SK-N-SH treated with all-trans-retinoic acid at 6 μM for 48 hours (cell line): ENCODE results near the gene RGS9.

Experiments
- ATAC-seq: fragments of 200-7000 bp; cut with Tn5 transposase; 3 replicates; pipeline ENCODE4 v1.9.1; 2020; ENCODE audit warnings: mild to moderate bottlenecking, moderate library complexity
- BACH2 ChIP-seq: fragments of 250-450 bp; sonication (Bioruptor Pico); IDR thresholded peaks from 2 replicates; pipeline ENCODE4 v1.9.0; 2021; ENCODE audit warnings: mild to moderate bottlenecking, borderline replicate concordance
- CSDC2 ChIP-seq: fragments of 250-450 bp; sonication (Bioruptor Pico); IDR thresholded peaks from 2 replicates; pipeline ENCODE4 v1.5.0; 2020; ENCODE audit warnings: mild to moderate bottlenecking, moderate library complexity
- CSRNP3 ChIP-seq: fragments of 250-450 bp; sonication (Bioruptor Pico); IDR thresholded peaks from 2 replicates; pipeline ENCODE4 v1.5.1; 2021; ENCODE audit warnings: mild to moderate bottlenecking, moderate library complexity
- ESRRG ChIP-seq: fragments of 250-450 bp; sonication (Bioruptor Pico); IDR thresholded peaks from 2 replicates; pipeline ENCODE4 v1.6.1; 2021; ENCODE audit warnings: mild to moderate bottlenecking
- GLIS3 ChIP-seq: fragments of 250-450 bp; sonication (Bioruptor Pico); IDR thresholded peaks from 2 replicates; pipeline ENCODE4 v1.5.0; 2020; ENCODE audit warnings: mild to moderate bottlenecking, moderate library complexity
- ISL1 ChIP-seq: fragments of 250-450 bp; sonication (Bioruptor Pico); IDR thresholded peaks from 2 replicates; pipeline ENCODE4 v2.1.2; 2022; ENCODE audit warnings: mild to moderate bottlenecking, moderate library complexity
- OSR1 ChIP-seq: fragments of 250-450 bp; sonication (Bioruptor Pico); IDR thresholded peaks from 2 replicates; pipeline ENCODE4 v1.8.0; 2022; ENCODE audit warnings: moderate library complexity, mild to moderate bottlenecking, inconsistent platforms
- PATZ1 ChIP-seq: fragments of 250-450 bp; sonication (Bioruptor Pico); IDR thresholded peaks from 2 replicates; pipeline ENCODE4 v1.8.0; 2020; ENCODE audit warnings: mild to moderate bottlenecking, moderate library complexity, borderline replicate concordance
- PPARA ChIP-seq: fragments of 250-450 bp; sonication (Bioruptor Pico); IDR thresholded peaks from 2 replicates; pipeline ENCODE4 v1.5.0; 2020; ENCODE audit warnings: mild to moderate bottlenecking, borderline replicate concordance
- SNAI2 ChIP-seq: fragments of 250-450 bp; sonication (Bioruptor Pico); IDR thresholded peaks from 2 replicates; pipeline ENCODE4 v1.5.0; 2020; ENCODE audit warnings: mild to moderate bottlenecking, moderate library complexity
- TCF4 ChIP-seq: fragments of 250-450 bp; sonication (Bioruptor Pico); IDR thresholded peaks from 2 replicates; pipeline ENCODE4 v1.8.0; 2021; ENCODE audit warnings: mild to moderate bottlenecking, moderate library complexity, borderline replicate concordance
- TOX ChIP-seq: fragments of 250-450 bp; sonication (Bioruptor Pico); IDR thresholded peaks from 2 replicates; pipeline ENCODE4 v1.8.0; 2021; ENCODE audit warnings: mild to moderate bottlenecking, moderate library complexity, borderline replicate concordance
- TSHZ2 ChIP-seq: fragments of 250-450 bp; sonication (Bioruptor Pico); IDR thresholded peaks from 2 replicates; pipeline ENCODE4 v1.5.0; 2020; ENCODE audit warnings: mild to moderate bottlenecking, moderate library complexity
- ZC3H10 ChIP-seq: fragments of 250-450 bp; sonication (Bioruptor Pico); IDR thresholded peaks from 2 replicates; pipeline ENCODE4 v1.5.1; 2021; ENCODE audit warnings: mild to moderate bottlenecking, moderate library complexity
- ZFP3 ChIP-seq: fragments of 250-450 bp; sonication (Bioruptor Pico); IDR thresholded peaks from 2 replicates; pipeline ENCODE4 v1.5.0; 2020; ENCODE audit warnings: mild to moderate bottlenecking, moderate library complexity
- ZFP30 ChIP-seq: fragments of 450-650 bp; formaldehyde crosslinking; IDR thresholded peaks from 2 replicates; pipeline ENCODE4 v1.5.0; 2022; ENCODE audit warnings: mild to moderate bottlenecking, moderate library complexity
- ZNF565 ChIP-seq: fragments of 450-650 bp; formaldehyde crosslinking; conservative IDR thresholded peaks from 2 replicates; pipeline ENCODE4 v1.5.0; 2020; ENCODE audit warnings: low read depth, mild to moderate bottlenecking, moderate library complexity
- ZNF70 ChIP-seq: fragments of 450-650 bp; formaldehyde crosslinking; IDR thresholded peaks from 2 replicates; pipeline ENCODE4 v1.5.0; 2020; ENCODE audit warnings: mild to moderate bottlenecking, moderate library complexity
- ZNF8 ChIP-seq: fragments of 450-650 bp; formaldehyde crosslinking; IDR thresholded peaks from 2 replicates; pipeline ENCODE4 v1.5.0; 2020; ENCODE audit warnings: mild to moderate bottlenecking, moderate library complexity
- TF ChIP-seq, protein P1 (sequence below): fragments of 250-450 bp; sonication (Bioruptor Pico); IDR thresholded peaks from 2 replicates; pipeline ENCODE4 v1.8.0; 2021; ENCODE audit warnings: low read depth, mild to moderate bottlenecking, moderate library complexity, borderline replicate concordance
- TF ChIP-seq, protein P2 (sequence below): fragments of 250-450 bp; sonication (Bioruptor Pico); IDR thresholded peaks from 2 replicates; pipeline ENCODE4 v1.5.1; 2020; ENCODE audit warnings: low read depth, mild to moderate bottlenecking, moderate library complexity

Gene RGS9

GRCh38 chr17:65103431-65103830 is 33.7 kb upstream of the RGS9 start:
- ATAC-seq: no peak

DNA sequence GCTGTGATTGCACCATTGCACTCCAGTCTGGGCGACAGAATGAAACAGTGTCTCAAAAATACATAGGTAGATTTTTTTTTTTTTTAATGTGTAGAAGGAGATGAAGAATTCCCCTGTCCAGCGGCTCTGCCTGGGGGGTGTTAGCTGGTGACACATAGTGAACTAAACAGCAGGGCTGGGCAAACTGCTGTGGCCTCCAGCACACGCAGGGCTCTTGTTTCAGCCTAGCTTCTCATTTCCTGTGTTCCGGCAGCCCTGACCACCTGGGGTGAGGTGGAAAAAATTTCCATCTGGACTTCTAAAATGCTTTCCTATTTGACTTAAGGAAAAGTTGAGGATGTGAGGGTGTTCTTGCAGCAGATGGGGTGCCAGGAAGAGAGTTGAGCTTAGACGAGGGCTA is 33.3 kb upstream of the RGS9 start:
- no peak for ATAC-seq
- TF ChIP-seq PATZ1 (no peak), ZFP3 (CRISPR knock-in tag) (no peak), GLIS3 (no peak), ZFP30 (CRISPR knock-in tag) (no peak), OSR1 (CRISPR knock-in tag) (no peak), SNAI2 (CRISPR knock-in tag) (no peak), ESRRG (CRISPR knock-in tag) (no peak), TOX (CRISPR knock-in tag) (no peak), CSRNP3 (CRISPR knock-in tag) (no peak), CSDC2 (CRISPR knock-in tag) (no peak), PPARA (CRISPR knock-in tag) (no peak)

More at GRCh38 chr17:65103431-65103830, 33.7 kb upstream of the RGS9 start:
- no peak for TF ChIP-seq SNAI2 (CRISPR knock-in tag)
- no peak for TF ChIP-seq ZNF8 (CRISPR knock-in tag)
- no peak for TF ChIP-seq PPARA (CRISPR knock-in tag)
- no peak for TF ChIP-seq TSHZ2 (CRISPR knock-in tag)
- no peak for TF ChIP-seq ZFP30 (CRISPR knock-in tag)
- TF ChIP-seq GLIS3: no peak
- TF ChIP-seq, protein P1, sequence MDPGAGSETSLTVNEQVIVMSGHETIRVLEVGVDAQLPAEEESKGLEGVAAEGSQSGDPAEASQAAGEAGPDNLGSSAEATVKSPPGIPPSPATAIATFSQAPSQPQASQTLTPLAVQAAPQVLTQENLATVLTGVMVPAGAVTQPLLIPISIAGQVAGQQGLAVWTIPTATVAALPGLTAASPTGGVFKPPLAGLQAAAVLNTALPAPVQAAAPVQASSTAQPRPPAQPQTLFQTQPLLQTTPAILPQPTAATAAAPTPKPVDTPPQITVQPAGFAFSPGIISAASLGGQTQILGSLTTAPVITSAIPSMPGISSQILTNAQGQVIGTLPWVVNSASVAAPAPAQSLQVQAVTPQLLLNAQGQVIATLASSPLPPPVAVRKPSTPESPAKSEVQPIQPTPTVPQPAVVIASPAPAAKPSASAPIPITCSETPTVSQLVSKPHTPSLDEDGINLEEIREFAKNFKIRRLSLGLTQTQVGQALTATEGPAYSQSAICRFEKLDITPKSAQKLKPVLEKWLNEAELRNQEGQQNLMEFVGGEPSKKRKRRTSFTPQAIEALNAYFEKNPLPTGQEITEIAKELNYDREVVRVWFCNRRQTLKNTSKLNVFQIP (CRISPR knock-in tag): no peak
- no peak for TF ChIP-seq OSR1 (CRISPR knock-in tag)
- no peak for TF ChIP-seq CSRNP3 (CRISPR knock-in tag)
- TF ChIP-seq ESRRG (CRISPR knock-in tag): no peak
- TF ChIP-seq PATZ1: no peak
- TF ChIP-seq ISL1 (CRISPR knock-in tag): no peak
- no peak for TF ChIP-seq TCF4 (CRISPR knock-in tag)
- TF ChIP-seq, protein P2, sequence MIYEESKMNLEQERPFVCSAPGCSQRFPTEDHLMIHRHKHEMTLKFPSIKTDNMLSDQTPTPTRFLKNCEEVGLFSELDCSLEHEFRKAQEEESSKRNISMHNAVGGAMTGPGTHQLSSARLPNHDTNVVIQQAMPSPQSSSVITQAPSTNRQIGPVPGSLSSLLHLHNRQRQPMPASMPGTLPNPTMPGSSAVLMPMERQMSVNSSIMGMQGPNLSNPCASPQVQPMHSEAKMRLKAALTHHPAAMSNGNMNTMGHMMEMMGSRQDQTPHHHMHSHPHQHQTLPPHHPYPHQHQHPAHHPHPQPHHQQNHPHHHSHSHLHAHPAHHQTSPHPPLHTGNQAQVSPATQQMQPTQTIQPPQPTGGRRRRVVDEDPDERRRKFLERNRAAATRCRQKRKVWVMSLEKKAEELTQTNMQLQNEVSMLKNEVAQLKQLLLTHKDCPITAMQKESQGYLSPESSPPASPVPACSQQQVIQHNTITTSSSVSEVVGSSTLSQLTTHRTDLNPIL (CRISPR knock-in tag): no peak
- no peak for TF ChIP-seq ZNF70 (CRISPR knock-in tag)
- TF ChIP-seq TOX (CRISPR knock-in tag): no peak
- TF ChIP-seq ZFP3 (CRISPR knock-in tag): no peak
- no peak for TF ChIP-seq ZNF565 (CRISPR knock-in tag)
- no peak for TF ChIP-seq ZC3H10 (CRISPR knock-in tag)
- TF ChIP-seq BACH2 (CRISPR knock-in tag): no peak
